ENCODE measurements around the gene TBC1D10A.

TBC1D10A gene

DNA sequence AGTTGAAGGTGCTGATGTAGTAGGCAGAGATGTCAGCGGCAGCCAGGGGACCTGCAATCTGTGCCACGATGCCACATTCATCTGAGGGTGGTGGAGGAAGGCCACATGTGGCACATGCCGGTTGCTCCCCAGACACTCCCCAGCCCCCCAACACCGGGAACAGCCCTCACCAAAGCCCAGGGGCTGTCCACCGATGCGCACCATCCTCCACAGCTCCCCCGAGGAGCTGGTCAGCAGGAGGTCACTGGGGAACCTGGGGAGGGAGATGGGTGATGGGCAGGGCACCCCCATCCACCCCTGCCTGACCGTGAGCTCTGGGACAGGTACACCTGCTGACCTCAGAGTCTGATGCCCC, 40.9 kb downstream of the TBC1D10A start:
- DNase-seq (ENCODE audit: low spot score) = no peak

- no peak for DNase-seq (ENCODE audit: low spot score)
These were observed 41.4 kb downstream of the TBC1D10A start for GRCh38 chr22:30285176-30285845.

DNA sequence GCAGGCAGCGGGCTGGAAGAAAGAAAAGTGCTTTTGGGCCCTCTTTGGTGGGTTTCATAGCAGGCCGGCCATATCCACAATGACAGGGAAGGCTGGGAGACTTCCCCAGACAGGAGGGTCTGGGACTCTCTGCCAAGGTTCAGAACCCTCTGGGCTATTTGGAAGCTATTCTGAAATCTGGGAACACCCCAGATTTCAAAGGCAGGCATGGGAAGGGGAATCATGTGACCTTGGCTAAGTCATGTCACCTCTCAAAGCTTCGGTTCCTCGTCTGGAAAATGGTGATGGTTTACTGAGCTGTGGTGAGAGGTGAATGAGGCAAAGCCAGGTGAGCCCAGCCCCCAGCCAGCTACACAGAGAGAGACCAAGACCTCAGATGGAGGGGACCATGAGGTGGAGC, 42.1 kb downstream of the TBC1D10A start:
- no peak for DNase-seq (ENCODE audit: low spot score)

GRCh38 chr22:30284172-30284571, 42.6 kb downstream of the TBC1D10A start:
- no peak for DNase-seq (ENCODE audit: low spot score)

DNA sequence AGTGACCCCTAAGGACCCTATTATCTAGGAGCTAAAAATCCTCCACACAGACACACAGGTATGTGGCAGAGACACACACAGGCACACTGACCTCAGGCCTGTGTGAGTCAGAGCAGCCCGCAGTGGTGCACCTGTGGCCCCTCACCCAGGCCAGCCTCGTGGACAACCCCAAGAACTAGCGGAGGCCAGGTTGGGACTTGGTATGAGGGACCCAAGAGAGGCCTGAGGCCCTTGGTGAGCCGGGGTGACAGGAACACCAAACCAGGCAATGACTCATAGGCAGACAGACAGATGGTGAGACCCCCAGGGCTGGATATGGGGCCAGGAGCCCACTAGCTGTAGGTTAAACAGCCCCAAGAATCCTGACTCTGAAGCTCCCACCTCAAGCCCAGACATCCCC, 43.4 kb downstream of the TBC1D10A start:
- DNase-seq (ENCODE audit: low spot score) = no peak

DNA sequence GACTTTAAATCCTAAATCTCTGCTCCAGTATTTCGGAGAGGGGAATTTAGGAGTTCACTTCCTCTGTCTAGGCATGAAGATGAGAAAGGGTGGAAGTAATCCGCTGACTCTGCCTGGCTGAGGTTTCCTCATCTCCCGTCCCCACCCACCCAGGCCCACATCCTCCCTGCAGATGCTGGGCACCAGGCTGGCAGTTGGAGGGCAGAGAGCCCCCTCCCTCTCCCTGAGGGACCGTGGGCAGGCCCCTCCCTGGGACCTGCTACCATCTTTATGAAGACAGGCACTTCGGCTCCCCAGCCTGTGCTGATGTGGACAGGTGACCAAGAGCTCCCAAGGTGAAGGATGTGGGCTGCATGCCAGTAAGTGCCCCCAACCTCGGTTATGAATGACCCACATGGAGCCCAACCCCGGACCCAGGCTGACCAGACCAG, 44.1 kb downstream of the TBC1D10A start:
- DNase-seq (ENCODE audit: low spot score) = no peak

DNA sequence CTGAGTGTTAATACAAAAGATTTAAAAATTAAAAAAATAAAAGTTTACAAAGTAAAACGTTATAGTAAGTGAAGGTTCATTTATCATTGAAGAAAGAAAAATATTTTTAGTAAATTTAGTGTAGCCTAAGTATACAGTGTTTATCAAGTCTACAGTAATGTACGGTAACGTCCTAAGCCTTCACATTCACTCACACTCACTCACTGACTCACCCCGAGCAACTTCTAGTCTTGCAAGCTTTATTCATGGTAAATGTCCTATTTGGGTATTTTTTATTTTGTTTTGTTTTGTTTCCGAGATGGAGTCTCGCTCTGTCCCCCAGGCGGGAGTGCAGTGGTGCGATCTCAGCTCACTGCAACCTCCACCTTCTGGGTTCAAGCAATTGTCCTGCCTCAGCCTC, 46.2 kb downstream of the TBC1D10A start:
- no peak for DNase-seq (ENCODE audit: low spot score)

GRCh38 chr22:30279932-30280331, 46.8 kb downstream of the TBC1D10A start:
- DNase-seq (ENCODE audit: low spot score) = no peak

GRCh38 chr22:30279046-30279788, 47.5 kb downstream of the TBC1D10A start:
- no peak for DNase-seq (ENCODE audit: low spot score)

DNA sequence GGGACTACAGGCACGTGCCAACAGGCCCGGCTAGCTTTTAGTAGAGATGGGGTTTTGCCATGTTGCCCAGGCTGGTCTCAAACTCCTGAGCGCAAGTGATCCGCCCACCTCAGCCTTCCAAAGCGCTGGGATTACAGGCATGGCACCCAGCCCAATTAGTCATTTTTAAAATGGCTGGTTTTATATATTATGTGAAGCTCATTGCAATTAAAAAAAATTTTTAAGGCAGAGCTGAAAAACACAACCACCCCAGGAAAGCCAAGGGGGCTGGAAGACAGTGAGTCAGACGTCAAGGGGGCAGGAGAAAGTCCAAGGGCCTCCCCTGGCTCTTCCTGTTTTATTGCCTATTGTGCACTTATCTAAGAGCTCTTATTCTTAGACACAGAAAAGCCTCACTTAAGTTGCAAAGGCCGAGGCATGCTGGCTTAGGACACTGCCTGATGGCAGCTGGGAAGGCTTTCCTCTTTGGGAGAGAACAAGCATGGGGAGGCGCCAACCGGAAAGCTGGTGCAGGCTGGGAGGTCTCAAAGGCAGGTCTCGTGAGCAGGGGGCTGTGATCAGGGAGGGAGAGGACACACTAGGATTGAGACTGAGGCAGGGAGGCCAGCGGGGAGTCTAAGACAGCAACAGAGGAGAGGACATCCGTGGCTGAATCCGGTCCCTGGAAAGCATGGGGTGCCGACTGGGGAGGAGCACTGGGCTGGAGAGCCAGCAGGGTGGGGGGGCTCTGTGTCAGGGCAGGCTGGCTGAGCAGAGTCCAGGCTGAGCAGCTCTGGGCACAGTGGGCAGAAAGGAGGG, 49.0 kb downstream of the TBC1D10A start:
- DNase-seq (ENCODE audit: low spot score) = no peak

DNA sequence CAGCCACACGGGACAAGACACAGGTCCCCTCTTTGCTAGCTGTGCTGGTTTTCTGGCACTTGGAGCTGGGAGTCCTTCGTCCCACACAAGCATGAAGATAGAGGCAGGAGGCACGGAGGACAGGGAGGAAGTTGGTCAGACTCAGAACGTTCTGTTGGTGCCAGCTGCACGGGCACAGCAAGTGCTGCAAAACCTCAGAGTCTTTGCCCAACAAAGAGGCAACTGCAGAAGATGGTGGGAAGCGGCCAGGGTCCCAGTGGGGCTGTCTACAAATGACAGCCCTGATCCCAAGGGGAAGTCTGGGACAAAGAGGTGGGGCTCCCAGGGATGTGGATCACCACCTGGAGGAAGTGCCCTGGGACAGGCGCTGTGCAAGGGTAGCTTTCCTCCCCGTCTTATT, 50.7 kb downstream of the TBC1D10A start:
- DNase-seq (ENCODE audit: low spot score) = no peak

DNA sequence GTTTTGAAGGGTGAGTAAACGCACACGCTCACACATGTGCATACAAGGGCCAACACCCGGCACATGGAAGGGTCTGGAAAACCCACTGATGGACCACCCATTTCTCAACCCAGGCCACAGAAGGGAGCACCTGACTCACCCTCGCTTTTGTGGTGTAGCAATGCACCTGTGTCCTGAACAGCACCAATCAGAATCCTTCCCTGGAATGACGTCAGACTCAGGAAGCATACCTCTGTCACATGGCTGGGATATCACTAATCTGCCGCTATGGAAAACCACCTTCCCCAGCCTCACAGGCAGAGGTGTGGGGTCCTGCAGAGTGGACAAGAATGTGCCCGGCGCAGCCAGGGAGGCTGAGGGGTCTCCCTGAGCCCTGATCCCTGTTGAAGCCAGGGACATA, 51.1 kb downstream of the TBC1D10A start:
- DNase-seq (ENCODE audit: low spot score) = no peak

DNA sequence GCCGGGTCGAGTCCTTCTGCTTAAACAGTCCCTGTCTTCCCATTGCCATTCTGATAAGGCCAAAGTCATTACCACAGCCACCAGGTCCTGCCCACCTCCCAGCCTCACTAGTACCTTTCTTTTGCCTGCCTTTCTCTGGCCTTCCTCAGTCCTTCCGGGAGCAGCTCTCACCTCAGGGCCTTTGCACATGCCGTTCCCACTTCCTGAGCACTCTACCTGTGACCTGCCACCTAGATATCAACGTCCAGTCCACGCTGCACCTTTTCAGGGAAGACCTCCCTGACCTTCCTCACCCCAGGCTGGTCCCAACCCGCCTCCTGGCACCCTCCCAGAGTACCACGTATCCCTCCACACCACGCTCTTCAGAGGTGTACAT, 52.3 kb downstream of the TBC1D10A start:
- DNase-seq (ENCODE audit: low spot score) = no peak

- no peak for DNase-seq (ENCODE audit: low spot score)
These were observed 52.9 kb downstream of the TBC1D10A start for GRCh38 chr22:30273711-30274436.

- DNase-seq (ENCODE audit: low spot score) = no peak
These were observed 53.8 kb downstream of the TBC1D10A start for GRCh38 chr22:30272781-30273601.

DNA sequence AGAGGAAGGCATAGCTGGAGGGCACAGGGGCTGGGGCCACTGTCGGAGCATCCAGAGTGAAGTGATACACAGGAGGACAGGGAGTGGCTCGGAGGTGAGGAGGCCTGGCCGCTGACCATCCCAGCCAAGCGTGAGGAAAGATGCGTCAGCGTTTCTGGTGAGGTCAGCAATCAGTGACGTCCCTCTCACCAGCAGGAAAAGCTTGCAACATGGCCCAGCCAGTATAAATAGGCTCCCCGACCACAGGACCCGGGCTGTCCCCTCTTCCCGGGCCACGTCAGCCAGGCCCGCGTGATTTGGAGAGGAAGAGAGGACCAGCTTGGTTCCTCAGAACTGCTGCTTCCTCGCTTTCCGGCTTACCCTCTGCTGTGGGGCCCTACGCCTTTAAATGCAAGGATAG, 55.9 kb downstream of the TBC1D10A start:
- DNase-seq (ENCODE audit: low spot score) = peak; percentile 70

DNA sequence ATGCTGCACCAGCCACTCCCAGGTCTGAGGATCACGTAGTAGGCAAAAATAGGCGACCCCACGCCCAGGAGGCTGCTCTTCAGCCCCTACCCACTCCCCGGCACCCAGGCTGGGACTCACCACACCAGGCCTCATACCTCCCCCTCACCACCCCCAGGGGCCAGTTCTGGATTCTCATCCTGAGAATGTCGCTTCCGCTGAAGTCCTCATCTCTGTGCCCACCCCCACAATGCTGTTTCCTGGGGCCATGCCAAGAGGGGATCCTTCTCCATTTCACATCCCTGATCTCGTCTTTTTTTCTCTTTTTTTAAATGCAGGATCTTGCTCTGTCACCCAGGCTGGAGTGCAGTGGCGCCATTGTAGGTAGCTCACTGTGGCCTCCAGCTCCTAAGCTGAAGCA, 58.4 kb downstream of the TBC1D10A start:
- DNase-seq (ENCODE audit: low spot score) = no peak

GRCh38 chr22:30267382-30268302, 59.1 kb downstream of the TBC1D10A start:
- no peak for DNase-seq (ENCODE audit: low spot score)

DNA sequence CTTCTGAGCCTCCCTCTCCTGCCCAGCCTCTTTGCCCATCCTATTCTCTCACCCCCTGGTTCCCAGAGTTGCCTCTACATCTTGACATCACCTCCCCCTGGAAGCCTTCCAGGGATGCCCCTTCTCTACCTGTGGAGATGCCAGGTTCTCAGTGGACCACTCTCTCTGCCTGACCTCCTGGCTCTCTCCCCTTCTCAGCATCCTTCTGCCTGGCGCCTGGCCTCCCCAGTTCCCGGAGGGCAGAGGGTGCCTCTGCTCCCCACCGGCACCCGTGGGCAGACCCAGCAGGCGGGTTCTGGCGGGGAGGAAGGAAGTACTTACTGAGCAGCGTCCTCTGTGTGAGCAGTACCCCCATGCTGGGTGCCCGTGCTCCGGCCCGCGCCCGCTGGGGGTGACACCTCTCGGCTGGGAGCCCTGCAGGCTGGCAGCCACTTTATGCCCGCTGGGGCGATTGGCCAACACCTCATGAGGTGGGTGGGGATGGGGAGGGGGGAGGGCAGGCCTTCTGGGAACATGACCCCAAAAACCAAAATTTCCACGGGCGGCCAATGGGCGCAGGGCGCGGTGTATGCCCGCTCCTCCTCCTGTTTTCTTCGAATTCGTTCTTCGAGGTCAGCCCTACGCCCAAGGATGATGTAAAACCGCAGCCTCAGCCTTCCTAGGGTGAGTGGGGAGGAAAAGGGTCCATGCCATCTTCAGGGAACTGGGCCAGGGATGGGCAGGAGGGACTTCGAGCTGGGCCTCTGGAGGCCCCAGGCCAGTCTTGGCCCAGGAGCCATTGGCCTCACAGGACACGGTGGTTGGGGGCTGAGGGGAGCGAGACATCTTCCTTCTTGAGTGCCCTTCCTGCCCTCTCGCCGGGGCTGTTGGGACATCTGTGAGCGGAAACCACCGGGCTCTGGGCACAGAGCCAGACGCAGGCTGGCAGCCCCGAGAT, 60.0 kb downstream of the TBC1D10A start, which contains the start of gene OSM:
Gene OSM, minus strand, starts transcription at position 407 of the 937 bp plus-strand sequence. Its CDS starts 52 bp downstream, at position 355.
- no peak for DNase-seq (ENCODE audit: low spot score)
